B cell (primary cell): Measurements from ENCODE around the gene ALDH1A1.
"Not testable (repeated sequence)": the region's sequence is repeated elsewhere in the genome, so short reads cannot be mapped to it uniquely, and the experiment has no call there.

Source experiments
- EZH2 ChIP-seq: IDR thresholded peaks from 2 replicates; pipeline ENCODE4 v1.6.1; 2012; ENCODE audit warnings: borderline replicate concordance, low read depth, mild to moderate bottlenecking, moderate library complexity, low read length; ENCODE audit not compliant: insufficient read depth, poor library complexity, severe bottlenecking
- TF ChIP-seq, protein P1 (sequence below): fragments of 200-600 bp; IDR thresholded peaks from one replicate; pipeline ENCODE4 v1.8.0; 2022; ENCODE audit warnings: antibody characterized with exemption, mild to moderate bottlenecking

DNA sequence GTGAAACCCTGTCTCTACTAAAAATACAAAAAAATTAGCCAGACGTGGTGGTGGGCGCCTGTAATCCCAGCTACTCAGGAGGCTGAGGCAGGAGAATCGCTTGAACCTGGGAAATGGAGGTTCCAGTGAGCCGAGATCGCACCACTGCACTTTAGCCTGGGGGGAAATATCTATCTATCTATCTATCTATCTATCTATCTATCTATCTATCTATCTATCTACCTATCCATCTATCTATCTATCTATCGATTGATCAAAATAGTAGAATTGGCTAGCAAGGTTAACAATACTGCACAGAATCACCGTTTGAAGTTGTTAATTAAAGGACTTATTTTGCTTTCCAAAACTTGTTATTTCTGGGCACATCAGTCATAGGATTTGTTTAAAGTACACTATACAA is 90.1 kb downstream of the ALDH1A1 start:
- TF ChIP-seq, protein P1, sequence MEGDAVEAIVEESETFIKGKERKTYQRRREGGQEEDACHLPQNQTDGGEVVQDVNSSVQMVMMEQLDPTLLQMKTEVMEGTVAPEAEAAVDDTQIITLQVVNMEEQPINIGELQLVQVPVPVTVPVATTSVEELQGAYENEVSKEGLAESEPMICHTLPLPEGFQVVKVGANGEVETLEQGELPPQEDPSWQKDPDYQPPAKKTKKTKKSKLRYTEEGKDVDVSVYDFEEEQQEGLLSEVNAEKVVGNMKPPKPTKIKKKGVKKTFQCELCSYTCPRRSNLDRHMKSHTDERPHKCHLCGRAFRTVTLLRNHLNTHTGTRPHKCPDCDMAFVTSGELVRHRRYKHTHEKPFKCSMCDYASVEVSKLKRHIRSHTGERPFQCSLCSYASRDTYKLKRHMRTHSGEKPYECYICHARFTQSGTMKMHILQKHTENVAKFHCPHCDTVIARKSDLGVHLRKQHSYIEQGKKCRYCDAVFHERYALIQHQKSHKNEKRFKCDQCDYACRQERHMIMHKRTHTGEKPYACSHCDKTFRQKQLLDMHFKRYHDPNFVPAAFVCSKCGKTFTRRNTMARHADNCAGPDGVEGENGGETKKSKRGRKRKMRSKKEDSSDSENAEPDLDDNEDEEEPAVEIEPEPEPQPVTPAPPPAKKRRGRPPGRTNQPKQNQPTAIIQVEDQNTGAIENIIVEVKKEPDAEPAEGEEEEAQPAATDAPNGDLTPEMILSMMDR = not testable (repeated sequence)
- not testable (repeated sequence) for TF ChIP-seq EZH2
